Breast epithelium (tissue), 4 donors: ENCODE measurements around the gene DMXL2. TPM values are rescaled to one million over a fixed set of nuclear protein-coding genes. Genes with fewer than 3 reads are reported as not detected.

ENCODE experiments used
- DNase-seq, 2 donors: peaks; one replicate each; pipeline ENCODE4 v3.0.0-alpha.2; 2019; ENCODE audit warnings: low spot score in 2 of 2
- H3K27ac ChIP-seq, 2 donors: fragments of 200-600 bp; sonication (generic) in 1 of 2; one replicate each; pipeline ENCODE4 v1.5.1; 2016 to 2019; ENCODE audit warnings: mild to moderate bottlenecking in 1 of 2
- H3K27me3 ChIP-seq, 2 donors: fragments of 200-600 bp; sonication (generic) in 1 of 2; one replicate each; pipeline versions ENCODE4 v1.5.1 to v1.6.0; 2017 to 2019; ENCODE audit warnings: control low read depth in 1 of 2, mild to moderate bottlenecking in 1 of 2
- H3K36me3 ChIP-seq: fragments of 200-600 bp; one replicate; pipeline ENCODE4 v1.5.1; 2019
- H3K4me1 ChIP-seq, 2 donors: fragments of 200-600 bp; sonication (generic); one replicate each; pipeline ENCODE4 v1.5.1; 2016 to 2019; ENCODE audit warnings: control low read depth in 1 of 2
- H3K4me3 ChIP-seq, 3 donors: fragments of 200-600 bp; sonication (generic); 1 replicate in 2 of 3; 2 replicates in 1 of 3; pipeline ENCODE4 v1.5.1; 2016 to 2019; ENCODE audit warnings: mild to moderate bottlenecking in 3 of 3, moderate library complexity in 2 of 3
- H3K9me3 ChIP-seq, 2 donors: fragments of 200-600 bp; sonication (generic) in 1 of 2; one replicate each; pipeline ENCODE4 v1.5.1; 2016 to 2019; ENCODE audit warnings: control low read depth in 1 of 2
- POLR2A ChIP-seq: fragments of 450-650 bp; IDR thresholded peaks from one replicate; pipeline ENCODE4 v1.6.1; 2016; ENCODE audit warnings: antibody characterized with exemption, mild to moderate bottlenecking, moderate library complexity
- POLR2AphosphoS5 ChIP-seq, 3 donors: sonication (generic); formaldehyde crosslinking; IDR thresholded peaks; one replicate each; pipeline ENCODE4 v1.6.1; 2017; ENCODE audit warnings: antibody characterized with exemption in 3 of 3
- intact Hi-C: fragments of 100-400 bp; cut with DNase I; formaldehyde crosslinking; loops from one replicate; pipeline ENCODE4 v1.15.1; 2023; ENCODE audit warnings: low total_unique reads
- total RNA-seq, 3 donors: library from RNA; depleted of rRNA; stranded (reverse); fragments of >200 nt; gene quantifications; one replicate each; pipeline ENCODE4 v1.1.0, GENCODE V29; 2016
- TF ChIP-seq, protein P1 (sequence below), 3 donors: fragments of 450-650 bp; IDR thresholded peaks; one replicate each; pipeline ENCODE4 v1.5.1; 2016 to 2017; ENCODE audit warnings: antibody characterized with exemption in 3 of 3, mild to moderate bottlenecking in 3 of 3, moderate library complexity in 3 of 3

Gene DMXL2
- total RNA-seq, 3 donors from 2014 or later = 28.5 to 73.9 (median 36.4) TPM

DNA sequence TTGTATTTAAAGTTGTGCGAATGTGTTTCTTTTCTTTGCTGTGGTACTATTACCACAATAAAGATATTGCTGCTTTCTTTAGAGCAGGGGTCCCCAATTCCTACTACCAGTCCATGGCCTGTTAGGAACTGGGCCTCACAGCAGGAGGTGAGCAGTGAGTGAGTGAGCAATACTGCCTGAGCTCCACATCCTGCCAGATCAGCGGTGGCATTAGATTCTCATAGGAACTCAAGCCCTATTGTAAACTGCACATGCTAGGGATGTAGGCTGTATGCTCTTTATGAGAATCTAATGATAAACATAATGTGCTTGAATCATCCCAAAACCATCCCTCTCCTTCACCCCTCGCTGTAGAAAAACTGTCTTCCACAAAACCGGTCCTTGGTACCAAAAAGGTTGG is 41.6 kb downstream of the DMXL2 start:
- H3K4me1 ChIP-seq = peaks cover 0 to 3% of the 10 kb centered on the region in 2 donors
- DNase-seq = no peak
- TF ChIP-seq POLR2AphosphoS5 (IDR thresholded peaks at IDR 0.05) = no peak
- TF ChIP-seq POLR2A = no peak
- TF ChIP-seq, protein P1, sequence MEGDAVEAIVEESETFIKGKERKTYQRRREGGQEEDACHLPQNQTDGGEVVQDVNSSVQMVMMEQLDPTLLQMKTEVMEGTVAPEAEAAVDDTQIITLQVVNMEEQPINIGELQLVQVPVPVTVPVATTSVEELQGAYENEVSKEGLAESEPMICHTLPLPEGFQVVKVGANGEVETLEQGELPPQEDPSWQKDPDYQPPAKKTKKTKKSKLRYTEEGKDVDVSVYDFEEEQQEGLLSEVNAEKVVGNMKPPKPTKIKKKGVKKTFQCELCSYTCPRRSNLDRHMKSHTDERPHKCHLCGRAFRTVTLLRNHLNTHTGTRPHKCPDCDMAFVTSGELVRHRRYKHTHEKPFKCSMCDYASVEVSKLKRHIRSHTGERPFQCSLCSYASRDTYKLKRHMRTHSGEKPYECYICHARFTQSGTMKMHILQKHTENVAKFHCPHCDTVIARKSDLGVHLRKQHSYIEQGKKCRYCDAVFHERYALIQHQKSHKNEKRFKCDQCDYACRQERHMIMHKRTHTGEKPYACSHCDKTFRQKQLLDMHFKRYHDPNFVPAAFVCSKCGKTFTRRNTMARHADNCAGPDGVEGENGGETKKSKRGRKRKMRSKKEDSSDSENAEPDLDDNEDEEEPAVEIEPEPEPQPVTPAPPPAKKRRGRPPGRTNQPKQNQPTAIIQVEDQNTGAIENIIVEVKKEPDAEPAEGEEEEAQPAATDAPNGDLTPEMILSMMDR (IDR thresholded peaks at IDR 0.05) = no peak
- no peak overlapping the region for H3K4me3 ChIP-seq
- H3K27ac ChIP-seq = no peak overlapping the region
- no peaks in the 10 kb centered on the region for H3K27me3 ChIP-seq
- peaks cover 0 to 9% of the 10 kb centered on the region in 2 donors for H3K9me3 ChIP-seq
- intact Hi-C loops = no loop called here
- H3K36me3 ChIP-seq = no peaks in the 10 kb centered on the region

DNA sequence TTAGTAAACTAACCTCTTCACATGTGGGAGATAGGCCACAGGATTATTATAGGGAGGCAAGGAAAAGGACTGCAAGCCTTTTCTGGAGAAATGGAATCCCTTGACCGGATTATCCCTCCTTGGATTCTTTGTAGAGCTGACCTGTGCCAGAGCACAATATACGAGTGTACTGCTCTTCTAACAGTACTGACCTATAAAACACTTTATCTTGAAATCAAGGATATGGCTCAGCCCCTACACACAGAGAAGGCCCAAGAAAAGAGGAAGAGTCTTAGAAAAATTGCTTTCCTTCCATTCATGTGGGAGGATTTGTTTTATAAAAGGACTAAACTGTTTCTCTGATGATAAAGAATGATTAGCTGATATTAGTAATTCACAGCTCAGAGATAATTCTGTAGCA is 42.2 kb downstream of the DMXL2 start:
- Histone ChIP-seq H3K4me3 (no peak overlapping the region), H3K4me1 (peaks cover 0 to 3% of the 10 kb centered on the region in 2 donors), H3K36me3 (no peaks in the 10 kb centered on the region), H3K27me3 (no peaks in the 10 kb centered on the region), H3K27ac (no peak overlapping the region), H3K9me3 (peaks cover 0 to 9% of the 10 kb centered on the region in 2 donors)
- intact Hi-C loops = no loop called here
- DNase-seq = no peak
- TF ChIP-seq POLR2A (no peak), POLR2AphosphoS5 (IDR thresholded peaks at IDR 0.05) (no peak)
- TF ChIP-seq, protein P1 (IDR thresholded peaks at IDR 0.05) = no peak

DNA sequence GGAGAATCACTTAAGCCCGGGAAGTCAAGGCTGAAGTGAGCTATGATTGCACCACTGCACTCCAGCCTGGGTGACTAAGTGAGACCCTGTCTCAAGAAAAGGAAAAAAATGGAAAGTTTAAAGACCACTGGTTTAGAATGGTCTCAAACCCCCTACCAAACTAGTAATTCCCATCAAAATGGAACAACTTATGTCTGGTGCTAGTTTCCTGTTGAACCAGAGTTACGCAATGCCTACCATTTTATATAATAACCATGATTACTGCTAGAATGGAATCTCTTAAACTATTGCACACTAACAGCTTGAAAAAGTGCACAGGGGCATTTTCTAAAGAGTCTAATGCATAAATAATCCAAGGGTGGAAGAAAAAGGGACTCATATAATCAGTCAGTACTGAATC is 43.6 kb downstream of the DMXL2 start:
- no peaks in the 10 kb centered on the region for H3K36me3 ChIP-seq
- peaks cover 0 to 3% of the 10 kb centered on the region in 2 donors for H3K4me1 ChIP-seq
- no peak for DNase-seq
- TF ChIP-seq POLR2A (no peak), POLR2AphosphoS5 (IDR thresholded peaks at IDR 0.05) (no peak)
- TF ChIP-seq, protein P1 (IDR thresholded peaks at IDR 0.05) = no peak
- H3K27me3 ChIP-seq = no peaks in the 10 kb centered on the region
- peaks cover 0 to 9% of the 10 kb centered on the region in 2 donors for H3K9me3 ChIP-seq
- intact Hi-C loops = no loop called here
- no peak overlapping the region for H3K4me3 ChIP-seq
- H3K27ac ChIP-seq = no peak overlapping the region

DNA sequence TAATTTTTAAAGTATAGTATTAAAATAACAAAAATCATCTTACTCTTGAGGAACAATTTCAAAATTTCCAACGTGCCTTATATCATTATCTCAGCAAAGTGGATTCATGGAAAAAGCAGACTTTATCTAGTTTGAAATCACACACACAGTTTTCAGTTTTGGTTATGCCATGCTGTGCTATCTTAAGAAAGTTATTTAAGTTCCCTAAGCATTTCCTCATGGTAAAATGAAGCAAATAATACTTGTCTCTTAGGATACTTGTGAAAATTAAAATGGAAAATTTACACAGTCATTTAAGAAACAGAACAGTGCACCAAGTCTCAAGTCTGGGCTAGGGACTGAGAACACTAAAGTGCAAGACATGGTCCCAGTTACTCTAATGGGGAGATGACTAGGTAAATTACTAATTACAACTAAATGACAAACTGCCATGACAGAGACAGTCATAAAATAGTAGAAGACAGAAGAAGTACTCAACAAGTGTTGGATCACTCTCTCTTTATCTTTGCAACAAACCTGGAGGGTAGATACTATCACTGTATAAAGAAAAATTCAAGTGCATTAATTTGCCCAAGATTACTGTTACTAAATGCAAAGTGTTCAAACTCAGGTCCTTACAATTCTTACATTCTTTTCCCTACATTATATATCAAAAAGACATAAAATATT is 44.8 kb downstream of the DMXL2 start:
- intact Hi-C loops = no loop called here
- Histone ChIP-seq H3K27ac (no peak overlapping the region), H3K9me3 (peaks cover 0 to 9% of the 10 kb centered on the region in 2 donors), H3K4me3 (no peak overlapping the region), H3K4me1 (peaks cover 0 to 3% of the 10 kb centered on the region in 2 donors), H3K36me3 (no peaks in the 10 kb centered on the region), H3K27me3 (no peaks in the 10 kb centered on the region)
- no peak for DNase-seq
- TF ChIP-seq POLR2A = no peak
- TF ChIP-seq, protein P1 (IDR thresholded peaks at IDR 0.05) = no peak
- no peak for TF ChIP-seq POLR2AphosphoS5 (IDR thresholded peaks at IDR 0.05)

DNA sequence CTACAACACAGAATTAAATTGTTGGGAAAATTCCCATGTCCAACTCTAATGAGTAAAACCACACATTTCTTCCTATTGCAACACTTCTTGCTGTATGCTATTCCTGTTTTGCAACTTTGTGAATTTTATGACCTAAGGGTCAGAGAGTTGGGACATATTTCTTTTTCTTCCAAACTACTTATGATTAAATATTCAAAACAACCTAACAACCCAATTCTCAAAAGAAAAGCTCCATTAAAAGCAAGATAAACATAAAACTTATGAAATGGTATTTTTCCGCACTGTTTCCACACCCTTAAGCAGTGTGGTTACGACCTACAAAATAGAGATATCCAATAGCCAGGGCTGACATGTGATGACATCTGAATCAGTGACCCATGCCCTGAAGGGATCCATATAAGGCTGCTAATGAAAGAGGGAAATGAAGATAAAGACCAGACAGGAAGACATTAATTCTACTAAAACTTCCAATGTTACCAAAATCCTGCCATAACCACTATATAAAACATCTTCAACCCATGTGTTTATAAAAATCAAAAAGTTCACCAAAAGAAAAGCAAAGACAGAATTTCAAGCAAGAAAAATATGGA is 45.6 kb downstream of the DMXL2 start:
- TF ChIP-seq POLR2AphosphoS5 (IDR thresholded peaks at IDR 0.05) (no peak), POLR2A (no peak)
- TF ChIP-seq, protein P1 (IDR thresholded peaks at IDR 0.05) = no peak
- intact Hi-C loops = no loop called here
- Histone ChIP-seq H3K36me3 (no peaks in the 10 kb centered on the region), H3K27ac (peak overlapping the region in 1 of 2 donors; percentile 12), H3K27me3 (no peaks in the 10 kb centered on the region), H3K9me3 (peaks cover 0 to 5% of the 10 kb centered on the region in 2 donors), H3K4me1 (peaks cover 0 to 3% of the 10 kb centered on the region in 2 donors), H3K4me3 (no peak overlapping the region)
- DNase-seq = no peak
